ENCODE results near the gene TNFRSF11A.

TNFRSF11A gene

GRCh38 chr18:62324917-62325805, at the start of gene TNFRSF11A:
Gene TNFRSF11A, plus strand, starts transcription at chr18:62325310. Its CDS starts 43 bp downstream, at chr18:62325353.
- H3K4me3 ChIP-seq (replicated peaks; ENCODE audit: low read depth, low read length) = peak within 1 kb of the TSS; percentile 67
- H3K27me3 ChIP-seq (replicated peaks; ENCODE audit: control insufficient read depth, insufficient read depth, low read length) = no peaks in the 10 kb centered on the region; the same call in 1 of the 2 replicates
- H3K36me3 ChIP-seq (ENCODE audit: control insufficient read depth, insufficient read depth, low read length) = no peaks in the 10 kb centered on the region
- TF ChIP-seq, protein P1, sequence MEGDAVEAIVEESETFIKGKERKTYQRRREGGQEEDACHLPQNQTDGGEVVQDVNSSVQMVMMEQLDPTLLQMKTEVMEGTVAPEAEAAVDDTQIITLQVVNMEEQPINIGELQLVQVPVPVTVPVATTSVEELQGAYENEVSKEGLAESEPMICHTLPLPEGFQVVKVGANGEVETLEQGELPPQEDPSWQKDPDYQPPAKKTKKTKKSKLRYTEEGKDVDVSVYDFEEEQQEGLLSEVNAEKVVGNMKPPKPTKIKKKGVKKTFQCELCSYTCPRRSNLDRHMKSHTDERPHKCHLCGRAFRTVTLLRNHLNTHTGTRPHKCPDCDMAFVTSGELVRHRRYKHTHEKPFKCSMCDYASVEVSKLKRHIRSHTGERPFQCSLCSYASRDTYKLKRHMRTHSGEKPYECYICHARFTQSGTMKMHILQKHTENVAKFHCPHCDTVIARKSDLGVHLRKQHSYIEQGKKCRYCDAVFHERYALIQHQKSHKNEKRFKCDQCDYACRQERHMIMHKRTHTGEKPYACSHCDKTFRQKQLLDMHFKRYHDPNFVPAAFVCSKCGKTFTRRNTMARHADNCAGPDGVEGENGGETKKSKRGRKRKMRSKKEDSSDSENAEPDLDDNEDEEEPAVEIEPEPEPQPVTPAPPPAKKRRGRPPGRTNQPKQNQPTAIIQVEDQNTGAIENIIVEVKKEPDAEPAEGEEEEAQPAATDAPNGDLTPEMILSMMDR (IDR thresholded peaks at IDR 0.05; ENCODE audit: insufficient read depth, low read length, poor library complexity, severe bottlenecking) = peak; percentile 2
- peak; percentile 62 for DNase-seq (ENCODE audit: extremely low read depth, insufficient read length)

- no peaks in the 10 kb centered on the region; the same call in 1 of the 2 replicates for H3K36me3 ChIP-seq (ENCODE audit: control insufficient read depth, insufficient read depth, low read length)
- no peak overlapping the region for H3K4me3 ChIP-seq (replicated peaks; ENCODE audit: low read depth, low read length)
- H3K27me3 ChIP-seq (replicated peaks; ENCODE audit: control insufficient read depth, insufficient read depth, low read length) = no peaks in the 10 kb centered on the region
- TF ChIP-seq, protein P1 (IDR thresholded peaks at IDR 0.05; ENCODE audit: insufficient read depth, low read length, poor library complexity, severe bottlenecking) = no peak
- no peak for DNase-seq (ENCODE audit: extremely low read depth, insufficient read length)
Observed at GRCh38 chr18:62277045-62277444, 48.1 kb upstream of the TNFRSF11A start.

- TF ChIP-seq, protein P1 (IDR thresholded peaks at IDR 0.05; ENCODE audit: insufficient read depth, low read length, poor library complexity, severe bottlenecking) = no peak
- no peak for DNase-seq (ENCODE audit: extremely low read depth, insufficient read length)
- Histone ChIP-seq H3K4me3 (replicated peaks; ENCODE audit: low read depth, low read length) (no peak overlapping the region), H3K36me3 (ENCODE audit: control insufficient read depth, insufficient read depth, low read length) (no peaks in the 10 kb centered on the region; the same call in 1 of the 2 replicates), H3K27me3 (replicated peaks; ENCODE audit: control insufficient read depth, insufficient read depth, low read length) (no peaks in the 10 kb centered on the region)
Observed at GRCh38 chr18:62279561-62279960, 45.5 kb upstream of the TNFRSF11A start.

DNA sequence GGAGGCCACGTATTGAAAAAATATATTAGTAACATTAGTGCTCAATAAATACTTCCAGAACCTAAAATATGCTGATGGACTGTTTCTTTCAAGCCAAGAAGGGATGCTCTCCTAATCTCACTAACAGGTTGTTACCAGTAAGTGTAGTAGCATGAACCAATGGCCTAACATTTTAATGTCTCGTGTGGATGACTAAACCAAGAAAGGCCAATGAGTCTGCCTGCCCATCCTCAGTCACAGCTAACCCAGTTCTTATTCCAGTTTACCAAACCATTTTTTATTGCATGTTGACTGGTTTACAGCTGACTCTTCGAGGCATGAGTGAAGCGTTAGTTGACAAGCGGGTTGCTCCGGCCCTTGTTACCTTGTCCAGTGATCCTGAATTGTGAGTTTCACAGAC, 45.1 kb upstream of the TNFRSF11A start:
- DNase-seq (ENCODE audit: extremely low read depth, insufficient read length) = no peak
- TF ChIP-seq, protein P1 (IDR thresholded peaks at IDR 0.05; ENCODE audit: insufficient read depth, low read length, poor library complexity, severe bottlenecking) = no peak
- Histone ChIP-seq H3K36me3 (ENCODE audit: control insufficient read depth, insufficient read depth, low read length) (no peaks in the 10 kb centered on the region; the same call in 1 of the 2 replicates), H3K27me3 (replicated peaks; ENCODE audit: control insufficient read depth, insufficient read depth, low read length) (no peaks in the 10 kb centered on the region), H3K4me3 (replicated peaks; ENCODE audit: low read depth, low read length) (no peak overlapping the region)

DNA sequence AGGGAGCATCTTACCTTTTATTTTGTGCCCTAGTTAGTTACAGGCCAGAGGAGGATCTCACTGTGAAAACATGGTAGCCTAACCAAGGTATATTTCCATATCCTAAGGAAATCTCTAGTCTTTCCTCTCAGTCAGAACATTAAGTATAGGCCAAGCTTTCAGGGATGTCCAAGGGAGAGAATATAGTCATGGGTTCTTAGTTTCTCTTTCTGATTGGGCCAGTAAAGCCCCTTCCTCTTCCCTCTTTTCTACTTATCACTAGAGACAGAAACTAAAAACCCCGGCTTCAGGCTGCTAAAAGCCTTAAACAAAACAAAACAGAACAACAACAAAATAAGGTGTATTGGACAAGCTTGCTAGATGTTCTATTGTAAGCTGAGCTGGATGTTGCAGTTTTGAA, 44.3 kb upstream of the TNFRSF11A start:
- H3K27me3 ChIP-seq (replicated peaks; ENCODE audit: control insufficient read depth, insufficient read depth, low read length) = no peaks in the 10 kb centered on the region
- TF ChIP-seq, protein P1 (IDR thresholded peaks at IDR 0.05; ENCODE audit: insufficient read depth, low read length, poor library complexity, severe bottlenecking) = no peak

More for the DNA sequence above, 44.3 kb upstream of the TNFRSF11A start:
- H3K4me3 ChIP-seq (replicated peaks; ENCODE audit: low read depth, low read length) = no peak overlapping the region
- H3K36me3 ChIP-seq (ENCODE audit: control insufficient read depth, insufficient read depth, low read length) = no peaks in the 10 kb centered on the region; the same call in 1 of the 2 replicates
- DNase-seq (ENCODE audit: extremely low read depth, insufficient read length) = no peak

All from GM06990 (cell line).